ENCODE measurements around the gene PRDM16.

DNA sequence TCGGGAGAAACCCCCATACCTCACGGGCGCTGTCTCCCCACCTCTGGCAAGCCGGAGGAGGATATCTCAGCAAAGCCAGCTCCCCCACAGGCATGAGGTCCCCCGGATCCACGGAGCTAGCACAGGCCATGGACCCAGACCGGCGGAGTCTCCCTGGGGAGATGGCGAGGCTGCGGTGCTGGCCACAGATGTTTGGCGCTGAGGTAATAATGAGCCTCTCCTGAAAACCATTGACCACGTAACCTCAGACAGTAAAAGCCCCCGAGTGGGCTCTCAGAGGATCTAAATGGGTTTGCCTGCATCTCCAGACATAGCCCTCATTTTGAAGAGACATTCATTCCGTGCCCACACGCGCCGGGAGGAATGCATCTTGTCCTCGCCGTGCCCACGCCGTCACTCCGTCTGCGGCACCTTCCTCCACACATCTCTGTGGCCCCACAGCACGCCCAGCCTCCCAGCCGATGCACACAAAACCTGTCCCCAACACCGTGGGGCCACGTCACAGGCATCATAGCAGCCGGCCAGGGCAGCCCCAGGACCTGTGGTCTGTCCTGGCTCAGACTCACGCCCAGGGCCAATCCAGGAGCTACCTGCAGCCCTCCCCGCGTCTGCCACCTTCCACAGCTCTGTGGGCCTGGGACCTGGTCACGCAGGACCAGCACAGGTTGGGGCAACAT is 150.9 kb downstream of the PRDM16 start:
- TF ChIP-seq POLR2A (IDR thresholded peaks at IDR 0.05): no peak
- TF ChIP-seq CTCF (IDR thresholded peaks at IDR 0.05): no peak

Measured in uterus (tissue), 2 donors.